ENCODE measurements around the gene SLC25A29. TPM values are rescaled to one million over a fixed set of nuclear protein-coding genes. Genes with fewer than 3 reads are reported as not detected.

Gene SLC25A29
- total RNA-seq, 1 experiment from 2014 or later = 24.1 TPM

Small RNA genes within 50 kb of the gene (small RNA-seq; reads per million reads assigned to genes)
- gene MIR345 = 2.3 reads per million, percentile 84 among the genes with 10 or more reads in this experiment
- not detected for gene RN7SL523P

Other genes starting within 250 kb of the SLC25A29 start
- 11.4 and 21.7 TPM in 2 replicates for gene EVL, start 241.0 kb downstream of the SLC25A29 start, total RNA-seq (2014; rRNA removed; shearing (Covaris generic))
- gene DEGS2, start 146.8 kb downstream of the SLC25A29 start, total RNA-seq (2014; rRNA removed; shearing (Covaris generic)) = not detected in 2 replicates
- 50.4 and 53.5 TPM in 2 replicates for gene YY1, start 67.3 kb downstream of the SLC25A29 start, total RNA-seq (2014; rRNA removed; shearing (Covaris generic))
- 0.37 TPM in 1 of 2 replicates, not detected in the other for gene SLC25A47, start 16.9 kb upstream of the SLC25A29 start, total RNA-seq (2014; rRNA removed; shearing (Covaris generic))
- 12.1 and 14.0 TPM in 2 replicates for gene WDR25, start 70.0 kb upstream of the SLC25A29 start, total RNA-seq (2014; rRNA removed; shearing (Covaris generic))

All from HT1080 (cell line).